ENCODE results near the gene UPK3A. TPM values are rescaled to one million over a fixed set of nuclear protein-coding genes. Genes with fewer than 3 reads are reported as not detected.

UPK3A gene
- polyA plus RNA-seq, 1 of the 3 experiments (the other 2 are of a cell fraction) = not detected

GRCh38 chr22:45316796-45317526 is 32.2 kb downstream of the UPK3A start:
- Histone ChIP-seq H4K20me1 (ENCODE audit: insufficient read depth) (no peaks in the 10 kb centered on the region), H3K79me2 (ENCODE audit: insufficient read depth) (peaks cover 62% of the 10 kb centered on the region), H2AFZ (ENCODE audit: low read depth) (no peak overlapping the region), H3K36me3 (replicated peaks in 1 of 2; ENCODE audit: control insufficient read depth in 1 of 2, insufficient read depth in 2 of 2, low read length in 1 of 2) (no peaks in the 10 kb centered on the region), H3F3A (replicated peaks; ENCODE audit: insufficient read depth) (peaks cover 6% of the 10 kb centered on the region), H3K9me2 (no peaks in the 10 kb centered on the region), H3K9ac (no peak overlapping the region), H3K9me3 (no peaks in the 10 kb centered on the region), H3K27me3 (ENCODE audit: insufficient read depth) (no peaks in the 10 kb centered on the region), H3K4me3 (ENCODE audit: low read depth in 2 of 2, low read length in 1 of 2) (no peak overlapping the region), H3K4me2 (no peak overlapping the region), H3K27ac (ENCODE audit: low read depth in 2 of 2, low read length in 1 of 2) (peak overlapping the region; percentile 70 to 84; a peak in 3 of 4 replicates), H3K4me1 (ENCODE audit: control insufficient read depth in 1 of 2, insufficient read depth in 2 of 2, low read depth in 1 of 2, low read length in 1 of 2) (peaks cover 16 to 64% of the 10 kb centered on the region in 2 experiments)
- DNase-seq = no peak
- WGBS (ENCODE audit: low lambda C conversion rate) = 97% methylated on average over 9 of the region's 9 CpGs
- TF ChIP-seq RXRA (IDR thresholded peaks at IDR 0.05; ENCODE audit: borderline replicate concordance, low read depth) = no peak
- TF ChIP-seq REST (IDR thresholded peaks at IDR 0.05; ENCODE audit: low read depth, low read length) = no peak
- no peak for TF ChIP-seq EZH2phosphoT487 (IDR thresholded peaks at IDR 0.05; ENCODE audit: borderline replicate concordance, low read depth)
- no peak for TF ChIP-seq SMC3 (IDR thresholded peaks at IDR 0.05; ENCODE audit: low read depth, low read length)
- TF ChIP-seq FOXM1 (IDR thresholded peaks at IDR 0.05; ENCODE audit: low read depth) = no peak
- no peak for TF ChIP-seq FOXJ3 (CRISPR knock-in tag; IDR thresholded peaks at IDR 0.05)
- no peak for TF ChIP-seq CTCF (IDR thresholded peaks at IDR 0.05)
- TF ChIP-seq MXI1 (IDR thresholded peaks at IDR 0.05; ENCODE audit: low read depth, low read length) = no peak
- no peak for TF ChIP-seq SIN3A (IDR thresholded peaks at IDR 0.05; ENCODE audit: borderline replicate concordance, low read depth, low read length)
- no peak for TF ChIP-seq EP300 (IDR thresholded peaks at IDR 0.05; ENCODE audit: borderline replicate concordance in 1 of 2, low read depth in 1 of 2, low read length in 1 of 2)
- no peak for TF ChIP-seq USF2 (IDR thresholded peaks at IDR 0.05; ENCODE audit: borderline replicate concordance, low read depth, low read length)
- no peak for TF ChIP-seq RCOR1 (IDR thresholded peaks at IDR 0.05; ENCODE audit: low read length)
- TF ChIP-seq TAF1 (IDR thresholded peaks at IDR 0.05; ENCODE audit: borderline replicate concordance, low read depth, low read length) = no peak
- no peak for TF ChIP-seq GABPA (IDR thresholded peaks at IDR 0.05; ENCODE audit: low read depth)
- no peak for TF ChIP-seq MEF2A (IDR thresholded peaks at IDR 0.05; ENCODE audit: borderline replicate concordance, low read depth)
- ChIA-PET CTCF (interaction anchor here (0.9 to 1.9 kb wide), 8 partner anchors 10 to 348 kb away, joined by 3 to 8 read pairs (median 4); no protein-coding TSS in a partner anchor), POLR2A (no interaction called here)

All from SK-N-SH (cell line).